Dermis blood vessel endothelial cell (primary cell): ENCODE data around the gene ART5. TPM values are rescaled to one million over a fixed set of nuclear protein-coding genes. Genes with fewer than 3 reads are reported as not detected.
"Not testable (repeated sequence)": the region's sequence is repeated elsewhere in the genome, so short reads cannot be mapped to it uniquely, and the experiment has no call there.

ENCODE experiments used
- DNase-seq: peaks from one replicate; pipeline ENCODE4 v3.0.0; 2010
- total RNA-seq: library from RNA; depleted of rRNA; stranded (reverse); fragments of >200 nt; gene quantifications from 2 replicates; pipeline ENCODE4 v1.2.3, GENCODE V29; 2014

The ART5 gene
- total RNA-seq, 1 donor from 2014 or later: not detected

GRCh38 chr11:3616721-3617460 is 24.9 kb downstream of the ART5 start:
- DNase-seq: peak; percentile 36

GRCh38 chr11:3615998-3616397 is 25.8 kb downstream of the ART5 start:
- no peak for DNase-seq

- no peak for DNase-seq
Measured at GRCh38 chr11:3614742-3615171, 27.0 kb downstream of the ART5 start.

- no peak for DNase-seq
Measured at GRCh38 chr11:3613998-3614741, 27.6 kb downstream of the ART5 start.

- no peak for DNase-seq
Measured at GRCh38 chr11:3611976-3612678, 29.7 kb downstream of the ART5 start.

- no peak for DNase-seq
Measured at GRCh38 chr11:3610846-3611245, 30.9 kb downstream of the ART5 start.

GRCh38 chr11:3609416-3610265 is 32.2 kb downstream of the ART5 start:
- peak; percentile 73 for DNase-seq

GRCh38 chr11:3605771-3606203 is 36.0 kb downstream of the ART5 start:
- DNase-seq: no peak

- no peak for DNase-seq
Measured at GRCh38 chr11:3605283-3605662, 36.5 kb downstream of the ART5 start.

- DNase-seq: no peak
Measured at GRCh38 chr11:3604167-3604566, 37.6 kb downstream of the ART5 start.

GRCh38 chr11:3600201-3600600 is 41.6 kb downstream of the ART5 start:
- not testable (repeated sequence) for DNase-seq

GRCh38 chr11:3597743-3598142 is 44.0 kb downstream of the ART5 start:
- not testable (repeated sequence) for DNase-seq

GRCh38 chr11:3591326-3591725 is 50.5 kb downstream of the ART5 start:
- DNase-seq: not testable (repeated sequence)

GRCh38 chr11:3590193-3590592 is 51.6 kb downstream of the ART5 start:
- DNase-seq: not testable (repeated sequence)

GRCh38 chr11:3588776-3589175 is 53.0 kb downstream of the ART5 start:
- DNase-seq: not testable (repeated sequence)

Other genes starting within 250 kb of the ART5 start
- not detected in 2 replicates for gene ART1, start 3.1 kb upstream of the ART5 start, total RNA-seq
- gene CHRNA10, start 29.4 kb upstream of the ART5 start, total RNA-seq: 0.85 and 0.93 TPM in 2 replicates
- gene NUP98, start 155.6 kb upstream of the ART5 start, total RNA-seq: 110 and 151 TPM in 2 replicates
- 7.3 and 10.2 TPM in 2 replicates for gene PGAP2, start 166.6 kb upstream of the ART5 start, total RNA-seq
- gene RHOG, start 199.0 kb upstream of the ART5 start, total RNA-seq: 19.2 and 25.5 TPM in 2 replicates
- 31.5 and 39.3 TPM in 2 replicates for gene STIM1, start 213.7 kb upstream of the ART5 start, total RNA-seq